ENCODE measurements around the gene PLPPR3.
A peak's percentile ranks its signal among the peaks of the same experiment; 100 is the strongest.

The PLPPR3 gene

GRCh38 chr19:802498-803098, 19.2 kb downstream of the PLPPR3 start:
- H3K4me3 ChIP-seq (ENCODE audit: low read depth, low read length), result peak overlapping the region; percentile 94
- no peak for DNase-seq (ENCODE audit: low read depth)
- TF ChIP-seq CTCF (IDR thresholded peaks at IDR 0.05; ENCODE audit: control insufficient read depth, extremely low read depth, insufficient read depth), result no peak

DNA sequence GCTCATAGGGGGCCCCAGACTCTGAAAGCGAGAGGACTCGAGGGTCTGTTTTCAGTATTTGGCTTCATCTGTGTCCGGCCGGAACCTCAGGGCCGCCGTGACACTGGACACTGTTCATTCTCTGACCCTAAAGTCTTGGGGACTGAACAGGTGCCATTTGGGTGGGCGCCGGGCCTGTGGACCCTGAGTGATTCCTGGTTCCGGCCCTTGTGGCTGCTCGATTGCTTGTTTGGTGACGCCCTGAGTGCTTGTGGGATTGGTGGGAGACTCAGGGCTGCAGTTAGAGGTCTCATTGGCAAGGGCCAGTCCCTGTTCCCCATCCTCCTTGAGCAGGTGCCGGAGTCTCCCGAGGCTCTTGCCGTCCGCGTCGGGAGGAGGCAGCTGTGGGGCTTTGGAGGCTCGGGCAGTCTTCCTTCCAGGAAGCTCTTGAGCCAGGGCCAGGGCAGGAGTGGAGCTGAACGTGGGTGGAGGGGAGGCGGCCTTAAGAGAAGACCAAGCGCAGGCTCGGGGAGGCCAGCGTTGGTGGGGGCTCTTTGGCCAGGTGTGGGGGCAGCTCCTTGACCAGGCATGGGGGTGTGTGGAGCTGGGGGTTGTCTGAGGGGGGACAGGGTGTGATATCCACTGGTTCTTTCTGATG, 19.8 kb downstream of the PLPPR3 start:
- H3K4me3 ChIP-seq (ENCODE audit: low read depth, low read length), result peak overlapping the region; percentile 94
- no peak for TF ChIP-seq CTCF (IDR thresholded peaks at IDR 0.05; ENCODE audit: control insufficient read depth, extremely low read depth, insufficient read depth)
- DNase-seq (ENCODE audit: low read depth), result no peak

DNA sequence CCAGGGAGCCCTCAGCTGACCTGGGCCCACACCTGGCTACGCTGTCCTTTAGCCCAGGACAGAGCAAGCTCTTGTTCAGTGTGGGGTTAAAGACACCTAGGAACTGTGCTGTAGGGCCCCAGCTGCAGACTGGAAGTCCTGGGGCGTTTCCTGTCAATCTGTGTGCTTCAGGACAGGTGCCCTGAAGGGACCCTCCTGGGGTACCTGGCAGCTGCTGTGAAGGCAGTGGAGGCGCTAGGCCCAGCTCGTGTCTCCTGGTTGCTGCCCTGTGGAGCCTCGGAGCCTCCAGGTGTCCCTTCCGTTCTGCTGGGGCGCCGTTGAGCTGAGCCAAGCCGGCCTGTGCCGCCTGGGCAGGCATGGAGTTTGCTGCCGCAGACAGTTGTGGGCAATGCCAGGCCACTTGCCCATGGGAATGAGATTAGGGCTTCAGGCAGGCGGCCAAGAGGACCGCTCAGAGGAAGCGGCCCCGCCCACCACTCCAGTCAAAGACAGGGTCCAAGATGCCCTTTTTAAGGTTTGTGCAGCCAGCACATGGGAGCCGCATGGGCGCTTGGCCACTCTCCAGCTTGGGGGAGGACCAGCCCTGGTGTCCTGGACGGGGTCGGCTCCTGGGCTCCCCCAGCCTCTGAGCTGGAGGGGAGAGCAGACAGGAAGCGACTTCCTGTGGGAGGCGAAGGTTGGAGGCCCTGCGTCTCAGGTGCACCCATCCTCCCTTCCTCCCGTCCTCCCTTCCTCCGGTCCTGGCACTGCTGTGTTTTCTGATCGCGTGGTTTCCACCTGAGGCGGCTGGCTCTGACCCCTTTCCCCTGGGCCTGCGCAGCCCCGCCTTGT, 20.5 kb downstream of the PLPPR3 start:
- no peak for TF ChIP-seq CTCF (IDR thresholded peaks at IDR 0.05; ENCODE audit: control insufficient read depth, extremely low read depth, insufficient read depth)
- peak overlapping the region; percentile 94 for H3K4me3 ChIP-seq (ENCODE audit: low read depth, low read length)
- no peak for DNase-seq (ENCODE audit: low read depth)

DNA sequence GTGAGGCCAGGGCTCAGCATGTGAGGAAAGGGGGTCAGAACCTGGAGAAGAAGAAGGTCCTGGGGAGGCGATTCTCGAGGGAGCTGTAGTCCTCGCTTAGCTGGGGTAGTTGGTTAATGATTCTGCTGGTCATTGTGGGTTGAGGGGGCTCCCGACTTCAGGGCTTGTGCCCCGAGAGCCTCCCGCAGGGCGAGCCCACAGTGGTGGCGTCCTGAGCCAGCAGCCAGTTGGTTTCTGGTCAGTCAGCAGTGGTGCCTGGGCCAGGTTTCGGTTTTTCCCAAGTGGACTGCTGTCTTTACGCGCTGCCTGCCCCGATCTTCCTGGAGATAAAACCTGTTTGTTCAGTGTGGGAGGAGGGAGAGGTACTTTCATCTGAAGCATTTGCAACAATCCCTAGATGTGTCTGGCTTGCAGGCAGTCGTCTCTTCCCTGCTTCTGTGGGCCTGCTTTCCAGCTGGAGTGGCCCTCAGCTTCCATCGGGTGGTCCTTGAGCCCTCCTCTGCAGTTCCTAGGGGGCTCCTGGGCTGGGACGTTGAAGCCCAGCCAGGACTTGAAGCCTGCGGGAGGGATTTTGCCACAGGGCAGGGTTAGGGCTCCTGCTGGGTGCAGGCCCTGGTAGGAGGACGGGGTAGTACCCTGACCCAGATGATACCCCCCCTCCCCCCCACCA, 21.3 kb downstream of the PLPPR3 start:
- no peak for TF ChIP-seq CTCF (IDR thresholded peaks at IDR 0.05; ENCODE audit: control insufficient read depth, extremely low read depth, insufficient read depth)
- peak; percentile 84 for DNase-seq (ENCODE audit: low read depth)
- peak overlapping the region; percentile 94 for H3K4me3 ChIP-seq (ENCODE audit: low read depth, low read length)

- DNase-seq (ENCODE audit: low read depth), result no peak
- peak overlapping the region; percentile 94 for H3K4me3 ChIP-seq (ENCODE audit: low read depth, low read length)
- TF ChIP-seq CTCF (IDR thresholded peaks at IDR 0.05; ENCODE audit: control insufficient read depth, extremely low read depth, insufficient read depth), result peak; percentile 15; the same call in 1 of the 2 replicates
These were observed 22.5 kb downstream of the PLPPR3 start for GRCh38 chr19:799076-799881.

DNA sequence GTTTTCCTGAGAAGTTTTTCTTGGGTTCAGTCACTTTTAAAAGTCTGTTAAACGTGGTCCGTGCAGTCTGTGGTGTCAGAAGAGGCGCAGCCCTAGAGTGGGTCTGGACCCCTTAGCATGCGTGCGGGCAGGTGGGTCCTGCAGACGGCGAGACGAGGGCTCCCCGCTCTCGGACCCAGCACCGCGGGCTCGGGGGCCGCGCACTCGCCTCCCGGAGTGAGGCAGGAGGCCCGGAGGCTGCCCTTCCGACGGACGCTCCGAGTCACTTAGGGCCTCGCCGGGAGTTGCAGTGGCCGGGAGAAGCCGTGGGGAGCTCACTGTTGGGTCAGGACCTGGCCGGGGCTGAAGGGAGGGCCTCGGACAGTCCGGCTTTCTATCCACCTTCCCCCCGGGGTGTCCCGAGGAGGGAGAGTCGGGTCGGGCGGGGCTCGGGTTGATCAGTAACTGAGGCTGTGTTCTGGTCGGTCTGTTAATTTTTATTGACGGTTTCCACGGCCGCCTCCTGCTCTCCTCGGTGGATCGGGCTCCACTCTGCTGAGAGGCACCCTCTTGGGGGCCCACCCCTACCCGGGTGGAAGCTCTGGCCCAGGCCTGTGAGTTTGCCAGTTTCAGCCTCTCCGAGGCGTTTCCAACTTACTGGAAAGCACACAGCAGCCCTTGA, 23.2 kb downstream of the PLPPR3 start:
- TF ChIP-seq CTCF (IDR thresholded peaks at IDR 0.05; ENCODE audit: control insufficient read depth, extremely low read depth, insufficient read depth), result no peak
- no peak for DNase-seq (ENCODE audit: low read depth)
- peak overlapping the region; percentile 94 for H3K4me3 ChIP-seq (ENCODE audit: low read depth, low read length)

Data from LNCaP clone FGC (cell line).